T follicular helper cell (primary cell): ENCODE measurements around the gene FAM234B.

ENCODE experiments used
- DNase-seq: peaks from one replicate; pipeline ENCODE4 v3.0.0-alpha.2; 2020; ENCODE audit warnings: low read depth

Gene FAM234B

DNA sequence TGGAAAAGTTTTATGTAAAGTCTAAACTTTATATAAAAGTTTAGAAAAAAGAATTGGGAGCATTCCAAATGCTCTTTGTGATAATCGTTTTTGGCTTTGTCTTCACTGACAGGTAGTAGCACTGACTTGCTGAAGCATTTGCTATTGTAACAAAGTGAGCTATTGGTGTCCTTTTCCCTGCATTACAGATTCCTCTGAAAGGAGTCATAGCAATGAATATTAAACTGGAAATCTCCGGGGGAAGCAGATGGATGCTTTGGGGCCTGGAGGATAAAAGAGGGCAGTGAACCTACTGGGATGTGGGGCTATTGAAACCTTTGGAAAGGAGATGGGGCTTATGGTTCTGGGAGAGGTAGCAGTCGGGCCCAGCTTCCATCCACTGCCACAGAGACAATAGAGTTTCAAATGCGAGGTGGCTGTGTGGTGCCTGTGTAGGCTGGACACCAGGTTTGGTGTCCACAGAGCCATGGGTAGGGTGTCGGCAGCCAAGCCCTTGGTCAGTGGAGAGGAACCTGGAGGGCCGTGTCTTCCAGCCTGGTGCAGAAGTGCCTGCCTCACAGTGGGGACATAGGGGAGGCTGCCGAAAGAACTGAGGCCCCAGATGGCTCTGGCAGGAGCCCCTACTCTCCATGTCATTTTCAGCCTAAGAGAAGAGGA lies 49.1 kb downstream of the FAM234B start:
- DNase-seq: no peak

- DNase-seq: no peak
Observed at GRCh38 chr12:13093848-13094220, 49.7 kb downstream of the FAM234B start.

GRCh38 chr12:13094367-13094766 lies 50.2 kb downstream of the FAM234B start:
- no peak for DNase-seq

DNA sequence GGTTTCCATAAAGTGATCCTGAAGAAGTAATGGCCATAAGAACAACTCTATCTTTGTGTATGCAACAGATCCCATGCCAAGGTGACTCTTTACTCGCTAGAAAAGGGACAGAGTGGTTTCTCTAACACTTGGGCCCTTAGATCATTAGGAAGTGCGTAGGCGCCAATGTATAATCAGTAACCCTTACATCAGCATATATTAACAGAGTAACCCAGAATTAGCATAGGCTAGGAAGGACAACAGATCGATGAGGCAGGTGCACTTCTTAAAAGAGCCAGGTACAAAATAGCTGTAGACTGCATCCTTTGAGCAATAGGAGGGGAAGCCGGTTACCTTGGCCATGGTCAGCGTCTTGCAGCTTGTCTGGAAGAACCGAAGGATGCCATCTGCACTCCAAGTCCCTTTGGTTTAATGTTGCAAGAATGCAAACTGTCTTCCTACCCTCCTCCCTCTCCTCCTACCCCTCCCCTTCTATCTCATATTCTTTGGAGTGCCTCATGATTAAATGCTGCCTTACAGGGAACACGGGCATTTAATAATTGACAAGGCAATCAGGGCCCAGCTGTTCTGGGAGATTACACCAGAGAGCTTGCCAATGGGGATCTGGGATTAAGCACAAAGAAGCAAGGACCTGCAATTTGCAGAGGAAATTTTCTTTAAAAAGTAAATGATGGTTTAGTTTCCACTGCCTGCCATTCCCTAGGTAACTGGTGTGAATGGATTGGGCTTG lies 51.2 kb downstream of the FAM234B start:
- no peak for DNase-seq

GRCh38 chr12:13097491-13098011 lies 53.4 kb downstream of the FAM234B start:
- DNase-seq: no peak

GRCh38 chr12:13099066-13099843 lies 55.1 kb downstream of the FAM234B start:
- DNase-seq: no peak

DNA sequence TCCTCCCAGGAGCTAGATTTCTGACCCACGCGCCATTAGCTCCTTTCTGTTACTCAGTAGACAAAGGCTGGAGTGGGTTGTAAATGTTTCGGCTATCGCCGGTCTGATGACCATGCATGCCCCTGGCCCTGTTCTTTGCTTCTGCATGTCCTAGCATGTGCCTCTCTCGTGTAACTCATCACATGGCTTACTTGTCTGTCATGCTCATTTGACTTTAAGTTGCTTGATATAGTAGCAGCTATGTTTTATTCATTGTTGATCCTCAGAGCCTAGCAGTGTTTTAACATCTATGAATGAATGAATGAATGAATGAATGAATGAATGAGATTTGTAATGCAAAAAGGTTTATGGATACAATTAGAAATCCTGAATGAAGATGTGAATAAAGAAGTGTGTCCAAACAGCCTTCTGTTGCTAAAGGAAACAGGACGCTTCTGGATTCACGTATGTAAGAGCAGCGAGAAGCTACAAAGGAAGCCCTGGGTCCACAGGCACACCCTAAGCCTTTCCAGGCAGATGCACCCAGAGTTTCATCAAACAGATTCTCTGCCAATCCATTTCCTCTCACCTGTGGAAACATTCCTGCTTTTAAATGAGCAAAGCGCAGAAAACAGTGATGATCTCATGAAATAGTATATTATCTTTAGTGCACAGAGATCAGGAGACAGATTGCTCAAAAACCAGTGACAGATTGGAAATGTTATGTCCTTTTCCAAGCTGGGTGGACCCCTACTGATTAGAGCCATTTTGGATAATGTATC lies 55.8 kb downstream of the FAM234B start:
- no peak for DNase-seq

- no peak for DNase-seq
Observed at GRCh38 chr12:13100605-13100881, 56.4 kb downstream of the FAM234B start.

DNA sequence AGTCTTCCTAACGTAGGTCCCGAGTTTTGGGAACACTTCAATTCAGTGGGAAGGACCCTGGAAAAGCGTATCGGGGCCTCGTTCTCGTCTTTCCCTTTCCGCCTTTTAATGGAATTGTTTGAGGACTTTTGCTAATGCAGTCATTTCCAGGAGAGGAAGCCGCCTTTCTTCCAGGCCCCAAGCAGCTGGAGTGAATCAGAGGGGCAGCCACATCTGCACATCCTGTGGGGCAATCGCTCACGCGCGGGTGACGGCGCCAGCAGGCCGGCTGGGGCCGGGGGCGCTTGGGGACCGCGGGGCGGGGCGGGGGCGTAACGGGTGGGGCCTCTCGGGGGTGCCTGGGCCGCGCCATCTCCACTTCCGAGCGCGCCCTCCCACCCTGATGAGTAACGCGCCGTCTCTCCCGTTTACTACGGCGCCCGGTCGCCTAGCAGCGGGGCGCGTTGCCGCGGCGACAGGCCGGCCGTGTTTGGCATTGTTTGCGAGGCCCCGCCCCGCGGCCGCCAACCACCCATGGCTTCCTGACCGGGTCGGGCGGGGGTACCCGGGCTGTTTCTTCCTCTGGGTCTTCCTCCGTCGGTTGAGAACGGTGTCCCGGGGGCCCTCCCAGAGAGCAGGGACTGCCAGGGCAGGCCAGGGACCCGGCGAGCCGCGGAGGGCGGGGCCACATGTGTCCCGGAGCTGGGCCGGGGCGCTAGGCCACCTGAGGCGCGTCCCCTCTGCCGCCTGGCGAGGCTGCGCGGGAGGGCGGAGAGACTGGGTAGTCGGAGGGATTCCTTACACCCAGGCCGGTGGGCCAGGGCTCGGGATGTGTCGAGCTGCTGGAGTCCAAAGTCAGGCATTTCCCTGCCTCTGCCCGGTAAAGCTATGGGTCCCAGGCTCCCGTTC lies 56.9 kb downstream of the FAM234B start:
- peak; percentile 91 for DNase-seq

DNA sequence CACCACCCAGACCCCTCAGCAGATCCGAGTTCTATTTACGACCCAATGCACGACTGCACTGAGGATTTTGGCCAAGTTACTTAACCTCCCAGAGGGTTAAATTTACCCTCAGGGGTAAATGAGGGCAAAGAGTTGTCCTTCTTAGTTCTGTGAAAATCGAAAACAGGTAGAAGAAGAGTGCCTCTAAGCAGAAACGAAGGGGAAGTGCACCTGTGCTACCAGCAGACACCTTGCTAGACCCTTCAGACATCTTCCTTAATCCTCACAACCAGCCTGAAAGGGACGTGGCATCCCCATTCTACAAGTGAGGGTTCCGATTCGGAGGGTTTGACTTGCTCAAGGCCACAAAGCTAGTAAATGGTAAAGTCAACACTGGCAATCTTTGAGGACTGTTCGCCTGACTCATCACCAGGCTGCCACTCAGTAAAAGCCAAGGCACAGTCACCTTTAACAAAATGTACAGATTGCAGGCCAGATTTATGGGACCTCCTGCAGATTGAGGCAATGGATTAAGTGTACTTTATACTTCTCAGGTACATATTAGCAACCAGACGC lies 57.7 kb downstream of the FAM234B start:
- DNase-seq: no peak

DNA sequence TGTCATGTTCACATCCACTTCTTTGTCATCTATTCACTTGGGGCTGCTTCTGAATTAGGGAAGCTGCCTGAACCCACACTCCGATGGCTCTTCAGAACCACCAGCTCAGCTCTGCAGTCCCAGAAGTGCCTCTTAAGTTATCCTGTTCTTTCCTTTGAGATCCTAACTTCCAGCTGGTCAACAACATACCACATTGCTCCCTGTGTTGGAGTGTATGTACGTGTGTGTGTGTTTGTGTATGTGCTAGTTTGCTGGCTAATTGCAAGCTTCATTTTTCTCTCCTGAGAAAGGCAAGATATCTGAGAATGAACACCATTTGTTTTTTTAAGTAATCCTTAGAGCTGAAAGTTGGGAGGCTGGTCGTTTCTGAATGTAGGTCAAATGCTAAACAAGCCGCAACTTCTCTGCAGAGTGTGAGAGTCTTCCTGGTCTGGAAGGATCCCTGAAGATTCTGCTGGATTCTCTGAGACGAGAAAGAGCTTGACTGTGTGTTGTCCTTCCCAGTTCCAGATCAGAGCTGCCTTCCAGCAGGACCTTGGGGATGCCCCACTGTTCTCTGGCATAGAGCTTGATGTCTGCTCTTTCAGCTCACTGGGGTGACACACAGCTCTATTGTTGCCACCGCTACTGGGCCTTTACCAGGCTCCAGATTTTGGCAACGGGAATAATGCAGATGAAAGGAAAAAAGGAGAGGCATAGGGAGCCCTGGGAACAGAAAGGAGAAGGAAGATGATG lies 58.4 kb downstream of the FAM234B start:
- DNase-seq: no peak

DNA sequence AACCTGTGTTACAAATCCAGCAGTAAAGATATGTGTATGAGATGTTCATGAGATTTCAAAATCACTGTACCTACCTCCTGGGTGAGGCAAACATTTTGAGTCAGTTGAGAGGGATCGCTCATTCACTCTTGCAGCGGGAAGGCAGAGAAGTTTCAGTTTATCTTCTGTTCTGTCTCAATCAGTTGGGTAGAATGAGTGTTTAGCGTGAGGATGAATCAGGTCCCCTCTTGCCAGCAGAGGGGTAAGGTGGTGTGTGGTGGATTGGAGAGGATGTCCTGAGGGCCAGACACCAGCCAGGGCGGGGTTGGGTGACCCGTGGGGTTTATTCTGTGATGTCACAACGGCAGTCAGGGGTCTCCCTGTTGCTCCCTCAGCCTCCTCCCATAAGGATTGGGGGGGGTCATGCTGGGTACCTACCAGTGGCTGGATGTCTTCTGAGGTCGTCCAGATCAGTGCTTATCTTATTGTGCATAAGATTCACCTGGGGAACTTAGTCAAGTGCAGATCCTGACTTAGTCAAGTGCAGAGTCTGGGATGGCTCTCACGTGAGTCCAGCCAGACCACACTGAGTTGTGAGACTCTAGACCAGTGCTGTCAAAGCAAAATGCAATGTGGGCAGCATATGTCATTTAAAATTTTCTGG lies 59.3 kb downstream of the FAM234B start, which contains the start of gene GSG1:
Gene GSG1, minus strand, starts transcription at position 277 of the 643 bp plus-strand sequence. Its CDS starts 155 bp downstream, at position 122.
- DNase-seq: no peak

DNA sequence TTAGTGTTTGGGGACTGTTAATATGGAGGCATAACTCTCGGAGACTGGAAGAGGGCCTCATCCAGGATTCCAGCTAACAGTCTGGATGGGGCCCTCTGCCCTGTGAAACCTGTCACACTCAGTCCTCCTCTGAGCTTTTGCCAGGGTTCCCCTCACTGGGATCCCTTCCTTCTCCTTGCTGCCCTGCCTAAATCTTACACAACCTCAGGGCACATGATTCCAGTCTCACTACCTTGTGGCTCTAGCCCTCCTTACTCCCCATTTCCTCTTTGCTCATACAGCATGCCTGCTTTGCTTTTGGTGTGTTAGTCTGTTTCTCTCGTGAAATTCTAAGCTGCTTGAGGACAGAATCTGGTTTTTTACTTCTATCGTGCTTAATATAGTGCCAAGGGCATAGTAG lies 60.2 kb downstream of the FAM234B start:
- DNase-seq: no peak

- no peak for DNase-seq
Observed at GRCh38 chr12:13105781-13106180, 61.6 kb downstream of the FAM234B start.

DNA sequence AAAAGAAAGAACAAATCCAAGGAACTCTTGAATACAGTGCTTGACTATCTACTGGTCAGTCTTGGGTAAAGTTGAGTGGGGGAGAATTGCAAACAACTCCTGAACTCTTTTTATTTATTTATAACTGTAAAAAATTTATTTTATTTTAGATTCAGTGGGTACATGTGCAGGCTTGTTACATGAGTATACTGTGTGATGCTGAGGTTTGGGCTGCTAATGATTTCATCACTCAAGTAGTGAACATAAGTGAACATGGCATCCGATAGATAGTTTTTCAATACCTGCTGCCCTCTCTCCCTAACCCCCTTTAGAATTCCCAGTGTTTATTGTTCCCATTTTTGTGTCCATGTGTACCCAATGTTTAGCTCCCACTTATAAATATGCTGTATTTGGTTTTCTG lies 62.5 kb downstream of the FAM234B start:
- DNase-seq: no peak

DNA sequence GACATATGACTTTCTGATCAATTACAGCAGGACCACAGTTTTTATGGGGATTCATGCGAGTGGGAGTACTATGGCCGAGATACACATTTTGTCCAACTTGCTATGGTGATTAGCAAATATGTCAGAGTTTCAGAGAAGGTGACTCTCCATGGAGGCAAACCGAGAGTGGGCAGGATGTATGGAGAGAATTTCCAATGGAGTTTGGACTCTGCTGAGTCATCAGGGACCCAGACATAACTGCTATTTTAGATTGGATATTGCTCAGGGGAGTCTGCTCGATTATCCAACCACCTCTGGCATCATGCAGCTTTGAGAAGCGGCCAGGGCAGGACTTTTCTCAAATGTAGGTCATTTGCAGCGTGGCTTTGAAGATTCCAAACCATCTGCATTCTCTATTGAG lies 68.8 kb downstream of the FAM234B start:
- no peak for DNase-seq

GRCh38 chr12:13114251-13115052 lies 70.3 kb downstream of the FAM234B start:
- DNase-seq: no peak

- DNase-seq: no peak
Observed at GRCh38 chr12:13116259-13116658, 72.1 kb downstream of the FAM234B start.

GRCh38 chr12:13117029-13117428 lies 72.8 kb downstream of the FAM234B start:
- no peak for DNase-seq
